Measurements from ENCODE around the gene C1orf35. TPM values are rescaled to one million over a fixed set of nuclear protein-coding genes. Genes with fewer than 3 reads are reported as not detected.

The C1orf35 gene
- total RNA-seq, 6 experiments from 2014 or later: 10.4 to 17.2 (median 12.5) TPM

GRCh38 chr1:228074954-228075730 lies 28.0 kb downstream of the C1orf35 start:
- Mint-ChIP-seq H3K36me3 (ENCODE audit: low read depth) (no peaks in the 10 kb centered on the region), H3K4me1 (ENCODE audit: low read depth) (peaks cover 6% of the 10 kb centered on the region; the same call in 1 of the 2 replicates), H3K4me3 (no peak overlapping the region)

GRCh38 chr1:228073857-228074545 lies 29.1 kb downstream of the C1orf35 start:
- no peaks in the 10 kb centered on the region for H3K36me3 Mint-ChIP-seq (ENCODE audit: low read depth)
- no peaks in the 10 kb centered on the region for H3K9me3 Mint-ChIP-seq
- peaks cover 6% of the 10 kb centered on the region; the same call in 1 of the 2 replicates for H3K4me1 Mint-ChIP-seq (ENCODE audit: low read depth)
- TF ChIP-seq, protein P1, sequence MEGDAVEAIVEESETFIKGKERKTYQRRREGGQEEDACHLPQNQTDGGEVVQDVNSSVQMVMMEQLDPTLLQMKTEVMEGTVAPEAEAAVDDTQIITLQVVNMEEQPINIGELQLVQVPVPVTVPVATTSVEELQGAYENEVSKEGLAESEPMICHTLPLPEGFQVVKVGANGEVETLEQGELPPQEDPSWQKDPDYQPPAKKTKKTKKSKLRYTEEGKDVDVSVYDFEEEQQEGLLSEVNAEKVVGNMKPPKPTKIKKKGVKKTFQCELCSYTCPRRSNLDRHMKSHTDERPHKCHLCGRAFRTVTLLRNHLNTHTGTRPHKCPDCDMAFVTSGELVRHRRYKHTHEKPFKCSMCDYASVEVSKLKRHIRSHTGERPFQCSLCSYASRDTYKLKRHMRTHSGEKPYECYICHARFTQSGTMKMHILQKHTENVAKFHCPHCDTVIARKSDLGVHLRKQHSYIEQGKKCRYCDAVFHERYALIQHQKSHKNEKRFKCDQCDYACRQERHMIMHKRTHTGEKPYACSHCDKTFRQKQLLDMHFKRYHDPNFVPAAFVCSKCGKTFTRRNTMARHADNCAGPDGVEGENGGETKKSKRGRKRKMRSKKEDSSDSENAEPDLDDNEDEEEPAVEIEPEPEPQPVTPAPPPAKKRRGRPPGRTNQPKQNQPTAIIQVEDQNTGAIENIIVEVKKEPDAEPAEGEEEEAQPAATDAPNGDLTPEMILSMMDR (IDR thresholded peaks at IDR 0.05): peak; percentile 64
- DNase-seq: no peak
- no peak overlapping the region for H3K4me3 Mint-ChIP-seq
- no peak overlapping the region for H3K27ac Mint-ChIP-seq
- peaks cover 2% of the 10 kb centered on the region for H3K27me3 Mint-ChIP-seq (ENCODE audit: insufficient read depth)

More at GRCh38 chr1:228074954-228075730, 28.0 kb downstream of the C1orf35 start:
- Mint-ChIP-seq H3K9me3 (no peaks in the 10 kb centered on the region), H3K27ac (no peak overlapping the region), H3K27me3 (ENCODE audit: insufficient read depth) (peaks cover 2% of the 10 kb centered on the region)
- no peak for DNase-seq
- TF ChIP-seq, protein P1 (IDR thresholded peaks at IDR 0.05): no peak

GRCh38 chr1:228073061-228073856 lies 29.9 kb downstream of the C1orf35 start:
- no peak for DNase-seq
- H3K27ac Mint-ChIP-seq: no peak overlapping the region
- H3K4me3 Mint-ChIP-seq: no peak overlapping the region
- H3K36me3 Mint-ChIP-seq (ENCODE audit: low read depth): no peaks in the 10 kb centered on the region
- H3K4me1 Mint-ChIP-seq (ENCODE audit: low read depth): peaks cover 6% of the 10 kb centered on the region; the same call in 1 of the 2 replicates
- TF ChIP-seq, protein P1 (IDR thresholded peaks at IDR 0.05): no peak
- H3K9me3 Mint-ChIP-seq: no peaks in the 10 kb centered on the region
- peaks cover 2% of the 10 kb centered on the region for H3K27me3 Mint-ChIP-seq (ENCODE audit: insufficient read depth)

DNA sequence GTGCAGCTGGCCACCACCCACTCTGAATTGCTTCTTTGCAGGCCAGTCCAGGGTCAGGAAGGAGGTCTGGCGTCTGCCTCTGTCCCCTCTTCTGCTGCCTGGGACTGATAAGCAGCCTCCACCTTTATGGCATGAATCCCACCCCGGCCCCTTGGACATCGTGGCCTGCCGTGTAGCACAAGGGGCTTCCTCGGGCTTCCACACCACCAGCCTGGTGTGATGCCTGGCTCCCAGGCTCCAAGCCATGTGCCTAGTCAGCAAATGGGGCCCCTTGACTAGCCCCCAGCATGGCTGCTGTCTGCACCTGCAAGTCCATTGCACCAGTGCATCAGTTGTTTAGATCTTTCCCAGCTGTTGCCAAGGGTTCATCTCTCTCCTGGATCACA lies 30.5 kb downstream of the C1orf35 start:
- H3K36me3 Mint-ChIP-seq (ENCODE audit: low read depth): no peaks in the 10 kb centered on the region
- peaks cover 6% of the 10 kb centered on the region; the same call in 1 of the 2 replicates for H3K4me1 Mint-ChIP-seq (ENCODE audit: low read depth)
- no peak overlapping the region for H3K27ac Mint-ChIP-seq
- H3K27me3 Mint-ChIP-seq (ENCODE audit: insufficient read depth): peaks cover 2% of the 10 kb centered on the region
- DNase-seq: no peak
- TF ChIP-seq, protein P1 (IDR thresholded peaks at IDR 0.05): no peak
- H3K4me3 Mint-ChIP-seq: no peak overlapping the region
- H3K9me3 Mint-ChIP-seq: no peaks in the 10 kb centered on the region

- DNase-seq: no peak
- no peaks in the 10 kb centered on the region for H3K36me3 Mint-ChIP-seq (ENCODE audit: low read depth)
- peaks cover 6% of the 10 kb centered on the region for H3K27me3 Mint-ChIP-seq (ENCODE audit: insufficient read depth)
- no peaks in the 10 kb centered on the region for H3K9me3 Mint-ChIP-seq
- H3K4me3 Mint-ChIP-seq: no peak overlapping the region
- H3K4me1 Mint-ChIP-seq (ENCODE audit: low read depth): peaks cover 6% of the 10 kb centered on the region; the same call in 1 of the 2 replicates
- TF ChIP-seq, protein P1 (IDR thresholded peaks at IDR 0.05): no peak
- H3K27ac Mint-ChIP-seq: no peak overlapping the region
Measured at GRCh38 chr1:228071839-228072657, 31.1 kb downstream of the C1orf35 start.

All from HFFc6 (cell line).